Endothelial cell of hepatic sinusoid (primary cell): ENCODE results near the gene NCKAP5.

Experiments
- in situ Hi-C: cut with HindIII; loops from 2 replicates; pipeline ENCODE4 v1.10.0; 2017; ENCODE audit warnings: low sequenced_read_pairs

The NCKAP5 gene

GRCh38 chr2:133568172-133568571 lies at the start of gene NCKAP5:
NCKAP5 (minus strand) TSS chr2:133568463; CDS start chr2:133517526, 50,937 bp downstream.
- in situ Hi-C loops: no loop called here

DNA sequence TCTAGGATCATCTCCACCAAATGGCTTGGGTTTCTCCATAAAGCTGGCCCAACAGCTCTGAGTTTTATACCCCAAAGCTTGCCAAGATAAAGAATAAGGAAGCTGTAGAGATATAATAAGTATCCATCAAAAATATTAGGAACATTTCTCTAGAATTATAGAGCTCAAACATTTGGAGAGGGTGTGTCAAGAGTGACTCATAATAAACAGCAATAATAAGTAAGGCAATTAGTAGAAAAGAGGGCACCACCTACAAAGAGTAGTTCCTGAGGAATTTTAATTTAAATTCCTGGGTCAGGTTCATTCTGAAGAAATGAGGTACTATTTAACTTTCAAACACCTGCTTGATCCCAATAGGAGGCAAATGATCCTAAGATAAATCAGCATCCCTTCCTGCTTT lies 41.4 kb upstream of the NCKAP5 start:
- in situ Hi-C loops: no loop called here

GRCh38 chr2:133608291-133608690 lies 40.0 kb upstream of the NCKAP5 start:
- in situ Hi-C loops: no loop called here

DNA sequence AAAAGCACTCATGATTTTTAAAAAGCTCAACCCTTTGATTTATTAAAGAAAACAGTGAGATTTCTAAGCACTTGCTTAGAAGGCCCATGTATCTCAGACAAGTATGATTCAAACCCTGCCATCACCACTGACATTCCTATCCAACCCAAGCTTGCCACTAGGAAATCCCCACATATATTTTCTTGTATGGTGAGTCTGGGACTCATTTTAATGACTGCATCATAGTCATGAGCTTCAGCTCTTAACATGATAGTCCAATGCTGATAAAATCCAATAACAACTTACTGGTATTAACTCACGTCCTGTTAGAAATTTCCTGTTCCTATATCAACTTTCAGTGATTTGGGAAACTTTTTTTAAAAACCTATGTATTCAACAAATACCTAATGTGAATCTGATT lies 39.4 kb upstream of the NCKAP5 start:
- in situ Hi-C loops: no loop called here

- in situ Hi-C loops: no loop called here
Observed at GRCh38 chr2:133606616-133607015, 38.4 kb upstream of the NCKAP5 start.

- in situ Hi-C loops: no loop called here
Observed at GRCh38 chr2:133605766-133606137, 37.5 kb upstream of the NCKAP5 start.

- in situ Hi-C loops: no loop called here
Observed at GRCh38 chr2:133605011-133605765, 36.9 kb upstream of the NCKAP5 start.

DNA sequence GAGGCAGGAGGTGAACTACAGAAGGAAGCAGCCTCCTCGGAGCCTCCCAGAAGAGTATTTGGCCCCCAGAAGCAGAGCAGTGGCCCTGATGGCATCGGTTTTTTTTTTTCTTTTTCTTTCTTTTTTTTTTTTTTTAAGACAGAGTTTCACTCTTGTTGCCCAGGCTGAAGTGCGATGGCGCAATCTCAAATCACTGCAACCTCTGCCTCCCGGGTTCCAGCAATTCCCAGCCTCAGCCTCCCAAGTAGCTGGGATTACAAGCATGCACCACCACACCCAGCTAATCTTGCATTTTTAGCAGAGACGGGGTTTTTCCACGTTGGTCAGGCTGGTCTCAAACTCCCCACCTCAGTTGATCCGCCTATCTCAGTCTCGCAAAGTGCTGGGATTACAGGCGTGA lies 34.8 kb upstream of the NCKAP5 start:
- in situ Hi-C loops: no loop called here

- in situ Hi-C loops: no loop called here
Observed at GRCh38 chr2:133602538-133602937, 34.3 kb upstream of the NCKAP5 start.

- in situ Hi-C loops: no loop called here
Observed at GRCh38 chr2:133600266-133600928, 32.1 kb upstream of the NCKAP5 start.

GRCh38 chr2:133599811-133600210 lies 31.5 kb upstream of the NCKAP5 start:
- in situ Hi-C loops: no loop called here

DNA sequence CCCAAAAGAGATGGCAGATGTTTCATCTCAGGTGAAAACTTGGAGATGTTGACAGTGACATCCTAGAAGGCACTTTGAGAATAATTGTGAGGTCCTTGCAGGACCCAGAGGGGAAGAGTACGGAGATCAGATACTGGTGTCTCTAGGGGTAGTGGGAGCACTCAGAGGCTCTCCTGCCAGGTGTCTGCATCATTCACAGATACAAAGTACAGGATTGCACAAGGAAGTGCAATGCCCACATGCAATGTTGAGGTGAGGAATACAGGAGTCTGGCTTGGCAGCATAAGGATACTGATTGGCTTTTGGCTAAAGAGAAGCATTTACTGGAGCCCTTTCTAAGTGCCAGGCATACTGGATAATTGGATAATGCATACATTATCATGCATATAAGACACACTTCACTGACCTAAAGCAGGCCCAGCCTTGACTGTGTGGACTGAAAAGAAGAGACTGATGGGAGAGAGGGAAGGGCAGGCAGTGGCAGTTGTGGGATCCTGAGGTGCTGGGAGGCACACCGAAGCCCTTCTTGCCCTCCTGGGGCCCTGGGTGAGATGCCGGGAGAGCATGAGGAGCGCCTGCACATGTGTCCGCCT lies 31.0 kb upstream of the NCKAP5 start:
- in situ Hi-C loops: no loop called here

GRCh38 chr2:133598769-133599168 lies 30.5 kb upstream of the NCKAP5 start:
- in situ Hi-C loops: no loop called here

- in situ Hi-C loops: no loop called here
Observed at GRCh38 chr2:133596701-133597393, 28.6 kb upstream of the NCKAP5 start.

DNA sequence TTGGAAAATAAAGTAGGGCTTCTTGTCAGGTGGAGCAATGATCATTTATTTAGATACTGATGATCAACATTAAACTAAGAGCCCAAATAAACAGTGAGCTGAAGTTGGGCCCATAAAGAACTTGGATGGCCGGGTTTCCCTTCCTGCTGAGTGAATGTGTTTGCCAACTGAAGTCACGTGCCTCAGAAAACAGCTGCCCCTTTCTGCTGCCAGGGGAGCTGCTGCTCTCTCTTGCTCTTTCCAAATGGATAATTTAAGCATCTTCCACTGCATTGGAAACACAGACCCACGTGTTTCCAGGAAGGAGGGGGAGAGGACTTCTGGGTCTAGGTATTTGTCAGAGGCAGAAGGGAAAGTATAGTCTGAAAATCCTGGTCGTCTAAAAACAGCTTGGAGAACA lies 22.9 kb upstream of the NCKAP5 start:
- in situ Hi-C loops: no loop called here

DNA sequence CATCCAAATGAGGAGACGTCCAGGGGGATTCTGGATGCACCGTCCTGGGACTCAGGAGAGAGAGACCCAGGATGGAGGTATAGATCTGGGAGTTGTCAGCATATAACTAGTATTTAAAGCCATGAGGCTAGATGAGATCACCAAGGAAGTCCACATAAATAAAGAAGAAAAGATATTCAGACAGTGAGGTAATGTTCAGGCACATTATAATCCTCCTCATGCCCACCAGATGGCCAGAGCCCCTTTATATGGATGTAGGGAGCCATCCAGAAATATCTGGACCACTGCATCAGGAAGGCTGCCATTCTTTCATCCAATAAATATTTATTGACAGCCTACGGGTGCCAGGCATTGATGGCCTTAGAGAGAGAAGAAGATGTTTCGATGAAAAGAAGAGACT lies 21.2 kb upstream of the NCKAP5 start:
- in situ Hi-C loops: no loop called here

GRCh38 chr2:133588144-133588543 lies 19.9 kb upstream of the NCKAP5 start:
- in situ Hi-C loops: no loop called here

- in situ Hi-C loops: no loop called here
Observed at GRCh38 chr2:133586978-133587377, 18.7 kb upstream of the NCKAP5 start.

DNA sequence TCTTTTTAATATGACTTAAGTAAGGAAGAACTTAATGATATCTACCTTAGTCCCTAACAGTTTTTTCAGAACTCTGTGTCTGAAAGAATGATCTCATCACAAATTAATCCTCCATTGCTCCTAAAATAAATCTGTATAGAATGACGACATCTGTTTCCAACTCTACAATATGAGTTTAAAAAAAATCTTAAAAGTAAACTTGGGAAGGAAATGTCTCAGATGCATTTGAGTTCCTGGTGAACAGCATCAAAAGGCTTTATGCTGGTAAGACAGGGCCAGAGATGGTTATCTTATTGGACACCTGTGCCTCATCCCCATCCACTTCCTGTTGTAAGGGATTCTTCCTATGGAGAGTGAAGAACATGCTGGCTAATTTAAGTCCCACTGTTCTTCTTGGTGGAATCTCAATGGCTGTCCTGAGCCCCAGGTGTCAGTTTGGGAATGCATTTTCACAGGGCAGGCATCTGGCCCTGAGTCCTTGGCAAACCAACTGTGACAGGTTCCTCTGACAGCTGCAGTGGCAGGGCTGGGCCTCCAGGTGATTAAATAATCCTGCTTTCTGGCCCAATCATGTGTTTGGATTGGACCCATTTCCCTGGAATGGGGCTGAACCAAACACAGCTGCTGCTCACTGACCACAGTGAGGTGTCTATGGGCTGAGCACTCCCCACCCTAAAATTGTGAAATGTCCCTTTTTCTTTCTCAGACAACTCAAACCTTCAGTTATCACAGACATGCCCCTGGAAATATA lies 12.9 kb upstream of the NCKAP5 start:
- in situ Hi-C loops: no loop called here

GRCh38 chr2:133579274-133579673 lies 11.0 kb upstream of the NCKAP5 start:
- in situ Hi-C loops: no loop called here

GRCh38 chr2:133576714-133577113 lies 8.5 kb upstream of the NCKAP5 start:
- in situ Hi-C loops: no loop called here
